ENCODE measurements around the gene HCN1. TPM values are rescaled to one million over a fixed set of nuclear protein-coding genes. Genes with fewer than 3 reads are reported as not detected.

The HCN1 gene
- total RNA-seq, 2 donors from 2014 or later: 4.4 to 5.5 TPM

DNA sequence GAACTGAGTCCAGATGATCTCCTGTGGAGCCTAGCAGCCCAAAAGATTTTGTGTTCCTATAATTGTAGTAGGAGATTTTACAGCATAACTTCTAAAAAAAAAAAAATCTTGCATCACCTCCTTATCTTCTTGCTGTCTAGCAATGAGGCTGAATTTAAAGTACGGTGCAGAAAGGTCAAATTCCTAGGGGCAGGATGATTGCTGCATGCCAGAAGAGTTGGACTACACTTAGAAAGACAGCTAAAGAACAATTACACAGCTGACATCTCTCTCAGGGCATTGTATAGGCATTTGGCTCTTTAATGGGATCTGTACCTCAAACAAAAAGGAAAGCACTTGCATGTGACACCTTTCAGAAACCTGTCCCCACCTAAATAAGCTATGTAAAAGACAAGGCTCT, 443.2 kb downstream of the HCN1 start:
- no peaks in the 10 kb centered on the region for H3K4me1 ChIP-seq
- H3K27me3 ChIP-seq: no peaks in the 10 kb centered on the region
- no peak overlapping the region for H3K4me3 ChIP-seq
- no peaks in the 10 kb centered on the region for H3K36me3 ChIP-seq
- H3K27ac ChIP-seq: no peak overlapping the region
- no peak for DNase-seq (ENCODE audit: low spot score)
- no peaks in the 10 kb centered on the region for H3K9me3 ChIP-seq
- no peak for TF ChIP-seq CTCF (IDR thresholded peaks at IDR 0.05)

- no peak for TF ChIP-seq CTCF (IDR thresholded peaks at IDR 0.05)
- no peak for DNase-seq (ENCODE audit: low spot score)
- H3K36me3 ChIP-seq: no peaks in the 10 kb centered on the region
- H3K4me3 ChIP-seq: no peak overlapping the region
- H3K27ac ChIP-seq: no peak overlapping the region
- no peaks in the 10 kb centered on the region for H3K9me3 ChIP-seq
- H3K4me1 ChIP-seq: no peaks in the 10 kb centered on the region
- no peaks in the 10 kb centered on the region for H3K27me3 ChIP-seq
Observed at GRCh38 chr5:45252541-45252940, 443.6 kb downstream of the HCN1 start.

- Histone ChIP-seq H3K27ac (no peak overlapping the region), H3K27me3 (no peaks in the 10 kb centered on the region), H3K36me3 (no peaks in the 10 kb centered on the region), H3K4me3 (no peak overlapping the region), H3K4me1 (no peaks in the 10 kb centered on the region), H3K9me3 (no peaks in the 10 kb centered on the region)
- DNase-seq (ENCODE audit: low spot score): no peak
- TF ChIP-seq CTCF (IDR thresholded peaks at IDR 0.05): no peak
Observed at GRCh38 chr5:45225571-45226031, 470.6 kb downstream of the HCN1 start.

DNA sequence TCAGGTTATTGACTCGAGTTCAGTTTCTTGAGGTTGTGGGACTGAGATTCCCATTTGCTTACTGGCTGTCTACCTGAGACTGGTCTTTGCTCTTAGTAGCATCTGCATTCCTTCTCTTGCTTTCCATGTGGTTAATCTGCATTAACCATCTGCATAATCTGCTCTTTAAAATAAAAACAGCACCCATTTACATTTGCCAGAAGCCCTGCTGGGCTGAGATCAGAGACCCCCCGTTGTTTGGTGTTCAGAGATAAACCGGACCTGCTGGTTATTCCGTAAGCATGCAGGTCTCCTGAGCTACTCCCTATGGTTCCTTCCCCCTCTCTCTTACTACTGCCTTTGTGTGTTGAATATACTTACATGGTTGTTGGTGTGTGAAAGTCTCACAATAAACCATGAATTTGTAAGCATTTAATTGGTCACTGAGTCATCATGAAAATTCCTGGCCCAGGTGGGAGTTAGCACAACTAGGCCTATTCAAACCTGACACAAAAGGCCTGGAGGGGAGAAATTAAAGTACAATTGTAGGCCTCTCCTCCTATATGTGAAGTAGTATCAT, 490.7 kb downstream of the HCN1 start:
- no peak for TF ChIP-seq CTCF (IDR thresholded peaks at IDR 0.05)
- no peak overlapping the region for H3K27ac ChIP-seq

More for the DNA sequence above, 490.7 kb downstream of the HCN1 start:
- Histone ChIP-seq H3K36me3 (no peaks in the 10 kb centered on the region), H3K4me3 (no peak overlapping the region), H3K27me3 (no peaks in the 10 kb centered on the region), H3K4me1 (no peaks in the 10 kb centered on the region), H3K9me3 (no peaks in the 10 kb centered on the region)
- DNase-seq (ENCODE audit: low spot score): no peak

Measured in right atrium auricular region (tissue), 2 donors.